Smooth muscle cell (in vitro differentiated cells): ENCODE data around the gene ATP2B2. TPM values are rescaled to one million over a fixed set of nuclear protein-coding genes. Genes with fewer than 3 reads are reported as not detected.

ENCODE experiments used
- DNase-seq: peaks from one replicate; lab custom pipeline; 2025; ENCODE audit not compliant: unreplicated experiment; lab: John Stamatoyannopoulos, UW
- H2AFZ ChIP-seq: fragments of 200-600 bp; sonication (generic); 2 replicates; pipeline ENCODE4 v1.6.0; 2016; ENCODE audit warnings: antibody characterized with exemption, low read depth, mild to moderate bottlenecking
- H3F3A ChIP-seq: fragments of 200-600 bp; sonication (generic); 2 replicates; pipeline ENCODE4 v1.6.0; 2017; ENCODE audit warnings: antibody characterized with exemption, low read depth
- H3K27ac ChIP-seq: fragments of 200-600 bp; sonication (generic); 2 replicates; pipeline ENCODE4 v1.5.1; 2016; ENCODE audit warnings: low read depth, mild to moderate bottlenecking
- H3K27me3 ChIP-seq: fragments of 200-600 bp; sonication (generic); 2 replicates; pipeline ENCODE4 v1.6.1; 2016; ENCODE audit warnings: low read depth, mild to moderate bottlenecking
- H3K36me3 ChIP-seq: fragments of 200-600 bp; sonication (generic); 2 replicates; pipeline ENCODE4 v1.5.1; 2016; ENCODE audit warnings: low read depth
- H3K4me1 ChIP-seq: fragments of 200-600 bp; sonication (generic); 2 replicates; pipeline ENCODE4 v1.5.1; 2016; ENCODE audit warnings: low read depth
- H3K4me2 ChIP-seq: fragments of 200-600 bp; sonication (generic); 2 replicates; pipeline ENCODE4 v1.6.0; 2016; ENCODE audit warnings: mild to moderate bottlenecking
- H3K4me3 ChIP-seq: fragments of 200-600 bp; sonication (generic); 2 replicates; pipeline ENCODE4 v1.5.1; 2016; ENCODE audit warnings: mild to moderate bottlenecking
- H3K79me2 ChIP-seq: fragments of 200-600 bp; sonication (generic); 2 replicates; pipeline ENCODE4 v1.6.0; 2016; ENCODE audit warnings: low read depth, mild to moderate bottlenecking
- H3K9ac ChIP-seq: fragments of 200-600 bp; sonication (generic); 2 replicates; pipeline ENCODE4 v1.6.0; 2016; ENCODE audit warnings: low read depth
- H3K9me3 ChIP-seq: fragments of 200-600 bp; sonication (generic); replicated peaks from 2 replicates; pipeline ENCODE4 v1.5.1; 2016; ENCODE audit warnings: low read depth
- H4K20me1 ChIP-seq: fragments of 200-600 bp; sonication (generic); 2 replicates; pipeline ENCODE4 v1.6.0; 2016; ENCODE audit warnings: low read depth
- CTCF ChIP-seq: fragments of 200-600 bp; sonication (generic); IDR thresholded peaks from 2 replicates; pipeline ENCODE4 v1.5.1; 2017; ENCODE audit warnings: borderline replicate concordance, mild to moderate bottlenecking, antibody characterized with exemption; ENCODE audit not compliant: insufficient read depth, poor library complexity, severe bottlenecking
- WGBS: methylation state at CpG from one replicate; pipeline ENCODE4 v1.1.7; 2016; ENCODE audit warnings: low lambda C conversion rate; 5-methylcytosine and 5-hydroxymethylcytosine counted together
- polyA plus RNA-seq: library from polyadenylated mRNA; unstranded; fragments of >200 nt; fragmentation: Nextera tagmentation; extraction: Ambion mirVana; gene quantifications from 2 replicates; pipeline ENCODE4 v1.2.1, GENCODE V29; 2016
- total RNA-seq: library from RNA; depleted of rRNA; stranded (reverse); fragments of >200 nt; gene quantifications from 2 replicates; pipeline ENCODE4 v1.2.3, GENCODE V29; 2014

ATP2B2 gene
- total and polyA plus RNA-seq, 2 experiments from 2014 or later: not detected

GRCh38 chr3:10393514-10393913, 111.9 kb downstream of the ATP2B2 start:
- 46% methylated on average over 2 of the region's 2 CpGs for WGBS
- Histone ChIP-seq H2AFZ (no peak overlapping the region), H3K4me2 (no peak overlapping the region), H3K4me1 (no peaks in the 10 kb centered on the region), H3K36me3 (no peaks in the 10 kb centered on the region), H3K9ac (no peak overlapping the region), H3K27ac (no peak overlapping the region), H3K79me2 (no peaks in the 10 kb centered on the region), H3K9me3 (peaks cover 5% of the 10 kb centered on the region), H3K4me3 (no peak overlapping the region), H3K27me3 (no peaks in the 10 kb centered on the region), H4K20me1 (no peaks in the 10 kb centered on the region), H3F3A (no peaks in the 10 kb centered on the region)
- no peak for DNase-seq
- no peak for TF ChIP-seq CTCF

GRCh38 chr3:10392906-10393461, 112.4 kb downstream of the ATP2B2 start:
- no peak overlapping the region for H3K27ac ChIP-seq
- H3K79me2 ChIP-seq: no peaks in the 10 kb centered on the region
- H3K27me3 ChIP-seq: no peaks in the 10 kb centered on the region
- H3K4me1 ChIP-seq: no peaks in the 10 kb centered on the region
- no peak overlapping the region for H3K4me3 ChIP-seq
- DNase-seq: no peak
- H4K20me1 ChIP-seq: no peaks in the 10 kb centered on the region
- H3K9me3 ChIP-seq: peaks cover 5% of the 10 kb centered on the region
- no peaks in the 10 kb centered on the region for H3K36me3 ChIP-seq
- H3F3A ChIP-seq: no peaks in the 10 kb centered on the region
- no peak overlapping the region for H3K9ac ChIP-seq
- no peak overlapping the region for H2AFZ ChIP-seq
- no peak overlapping the region for H3K4me2 ChIP-seq
- 88% methylated on average over 15 of the region's 15 CpGs for WGBS
- TF ChIP-seq CTCF: no peak

GRCh38 chr3:10392244-10392643, 113.1 kb downstream of the ATP2B2 start:
- no peak for DNase-seq
- H3K4me2 ChIP-seq: no peak overlapping the region
- no peaks in the 10 kb centered on the region for H3K4me1 ChIP-seq
- H3K27me3 ChIP-seq: no peaks in the 10 kb centered on the region
- H3K79me2 ChIP-seq: no peaks in the 10 kb centered on the region
- 82% methylated on average over 4 of the region's 4 CpGs for WGBS
- H3K27ac ChIP-seq: no peak overlapping the region
- no peaks in the 10 kb centered on the region for H3F3A ChIP-seq
- H3K9me3 ChIP-seq: peaks cover 10% of the 10 kb centered on the region
- TF ChIP-seq CTCF: no peak
- no peaks in the 10 kb centered on the region for H4K20me1 ChIP-seq
- no peak overlapping the region for H3K9ac ChIP-seq
- H3K4me3 ChIP-seq: no peak overlapping the region
- H3K36me3 ChIP-seq: no peaks in the 10 kb centered on the region
- H2AFZ ChIP-seq: no peak overlapping the region

- Histone ChIP-seq H3K27ac (no peak overlapping the region), H3K27me3 (no peaks in the 10 kb centered on the region), H3K79me2 (no peaks in the 10 kb centered on the region), H3K4me3 (no peak overlapping the region), H3K4me1 (no peaks in the 10 kb centered on the region), H3F3A (no peaks in the 10 kb centered on the region), H3K4me2 (no peak overlapping the region), H3K9me3 (peaks cover 11% of the 10 kb centered on the region), H3K36me3 (no peaks in the 10 kb centered on the region), H4K20me1 (no peaks in the 10 kb centered on the region), H2AFZ (no peak overlapping the region), H3K9ac (no peak overlapping the region)
- no peak for TF ChIP-seq CTCF
- no peak for DNase-seq
- 88% methylated on average over 9 of the region's 9 CpGs for WGBS
Measured at GRCh38 chr3:10391391-10391790, 114.0 kb downstream of the ATP2B2 start.
